GM12878 (cell line): ENCODE data around the gene LHX6. TPM values are rescaled to one million over a fixed set of nuclear protein-coding genes. Genes with fewer than 3 reads are reported as not detected.

Experiments used
- ATAC-seq: fragments of 200-7000 bp; cut with Tn5 transposase; 3 replicates; pipeline ENCODE4 v1.9.1; 2020; ENCODE audit warnings: mild to moderate bottlenecking, moderate library complexity
- BruUV-seq: library from RNA; stranded (reverse); fragments of 400-500 nt; replicated peaks from 2 replicates; lab custom pipeline; 2021; lab: Mats Ljungman, UMichigan
- CTCF ChIA-PET: fragments of 300-600 bp; sonication (Branson Sonifier 250); formaldehyde crosslinking; extraction: SDS; loops from one replicate; lab custom pipeline; 2021; ENCODE audit warnings: inconsistent platforms; lab: Yijun Ruan, JAX
- POLR2A ChIA-PET: fragments of 350-600 bp; formaldehyde crosslinking; extraction: SDS; loops from one replicate; lab custom pipeline; 2021; ENCODE audit warnings: inconsistent platforms; lab: Charles Lee
- RAD21 ChIA-PET: fragments of 300-600 bp; sonication (Branson Sonifier 250); formaldehyde crosslinking; loops from one replicate; lab custom pipeline; 2023; ENCODE audit warnings: antibody characterized with exemption; ENCODE audit not compliant: unreplicated experiment; lab: Charles Lee
- SMC1A ChIA-PET: fragments of 300-600 bp; sonication (Branson Sonifier 250); formaldehyde crosslinking; loops from one replicate; lab custom pipeline; 2023; ENCODE audit not compliant: unreplicated experiment, uncharacterized antibody; lab: Charles Lee
- DNase-seq: peaks from one replicate; pipeline ENCODE4 v3.0.0-alpha.2; 2011; ENCODE audit warnings: low read depth, low spot score
- FAIRE-seq: peaks from 3 replicates; lab custom pipeline; 2011; peaks lifted over from hg19 to GRCh38; lab: Jason Lieb, UNC
- H2AFZ ChIP-seq: 2 replicates; pipeline ENCODE4 v1.6.0; 2011; ENCODE audit warnings: low read depth, low read length, control low read depth; ENCODE audit not compliant: control insufficient read depth
- H3K27ac ChIP-seq: 2 replicates; pipeline ENCODE4 v1.5.1; 2011; ENCODE audit warnings: control low read depth; ENCODE audit not compliant: control insufficient read depth, insufficient read depth
- H3K27me3 ChIP-seq, 2 experiments: replicated peaks in 1 of 2; 2 replicates each; pipeline versions ENCODE4 v1.6.0 to v1.6.1; 2011; ENCODE audit warnings: low read length in 1 of 2; ENCODE audit not compliant: control insufficient read depth in 2 of 2, insufficient read depth in 2 of 2
- H3K36me3 ChIP-seq, 2 experiments: 2 replicates each; pipeline ENCODE4 v1.5.1; 2011; ENCODE audit warnings: low read length in 1 of 2; ENCODE audit not compliant: control insufficient read depth in 2 of 2, insufficient read depth in 2 of 2
- H3K4me1 ChIP-seq: 2 replicates; pipeline ENCODE4 v1.6.1; 2011; ENCODE audit warnings: mild to moderate bottlenecking, low read length, moderate library complexity, mixed read lengths; ENCODE audit not compliant: control insufficient read depth, insufficient read depth
- H3K4me2 ChIP-seq: 2 replicates; pipeline ENCODE4 v1.6.0; 2011; ENCODE audit warnings: control low read depth; ENCODE audit not compliant: control insufficient read depth, insufficient read depth
- H3K4me3 ChIP-seq: fragments of 200-600 bp; sonication (generic); 2 replicates; pipeline ENCODE4 v1.5.1; 2016
- H3K79me2 ChIP-seq: 2 replicates; pipeline ENCODE4 v1.6.0; 2011; ENCODE audit warnings: low read length; ENCODE audit not compliant: control insufficient read depth, insufficient read depth
- H3K9ac ChIP-seq: 2 replicates; pipeline ENCODE4 v1.8.0; 2011; ENCODE audit warnings: low read length, control low read depth, mixed read lengths; ENCODE audit not compliant: control insufficient read depth, insufficient read depth
- H3K9me3 ChIP-seq: replicated peaks from 3 replicates; pipeline ENCODE4 v1.5.1; 2011; ENCODE audit warnings: mild to moderate bottlenecking, low read length; ENCODE audit not compliant: control insufficient read depth, insufficient read depth
- H4K20me1 ChIP-seq: 2 replicates; pipeline ENCODE4 v1.6.0; 2011; ENCODE audit not compliant: control insufficient read depth, insufficient read depth
- BHLHE40 ChIP-seq, 2 experiments: fragments of 450-650 bp in 1 of 2; IDR thresholded peaks; 2 replicates each; pipeline ENCODE4 v1.6.1; 2011 to 2017; ENCODE audit warnings: low read depth in 2 of 2, borderline replicate concordance in 1 of 2, improper control_type of control experiment in 1 of 2, low read length in 1 of 2, mild to moderate bottlenecking in 1 of 2
- BMI1 ChIP-seq: fragments of 450-650 bp; IDR thresholded peaks from 2 replicates; pipeline ENCODE4 v1.6.1; 2016; ENCODE audit warnings: mild to moderate bottlenecking, moderate library complexity, borderline replicate concordance
- CBX5 ChIP-seq: sonication (generic); IDR thresholded peaks from 2 replicates; pipeline ENCODE4 v1.6.1; 2016; ENCODE audit warnings: low read depth, moderate library complexity, mild to moderate bottlenecking, inconsistent platforms
- DPF2 ChIP-seq: fragments of 450-650 bp; IDR thresholded peaks from 2 replicates; pipeline ENCODE4 v1.6.1; 2017; ENCODE audit warnings: mild to moderate bottlenecking
- EP300 ChIP-seq, 2 experiments: fragments of 150-350 bp in 1 of 2; IDR thresholded peaks; 2 replicates each; pipeline ENCODE4 v1.6.1; 2011 to 2012; ENCODE audit warnings: low read depth in 2 of 2, low read length in 2 of 2, borderline replicate concordance in 1 of 2, improper control_type of control experiment in 1 of 2, inconsistent platforms in 1 of 2; ENCODE audit not compliant: control insufficient read depth in 1 of 2
- HDAC2 ChIP-seq: fragments of 200-600 bp; sonication (generic); IDR thresholded peaks from 2 replicates; pipeline ENCODE4 v1.6.1; 2017
- IRF4 ChIP-seq: IDR thresholded peaks from 2 replicates; pipeline ENCODE4 v1.6.1; 2011; ENCODE audit warnings: low read depth, low read length
- MEF2A ChIP-seq: IDR thresholded peaks from 2 replicates; pipeline ENCODE4 v1.6.1; 2011; ENCODE audit warnings: low read depth, mild to moderate bottlenecking, low read length, moderate library complexity; ENCODE audit not compliant: insufficient read depth
- NFYB ChIP-seq: IDR thresholded peaks from 2 replicates; pipeline ENCODE4 v1.6.1; 2011; ENCODE audit warnings: low read depth, mild to moderate bottlenecking, low read length, improper control_type of control experiment, moderate library complexity; ENCODE audit not compliant: insufficient read depth
- TCF12 ChIP-seq: IDR thresholded peaks from 2 replicates; pipeline ENCODE4 v1.6.1; 2011; ENCODE audit warnings: low read depth, mild to moderate bottlenecking, low read length
- USF2 ChIP-seq: IDR thresholded peaks from 2 replicates; pipeline ENCODE4 v1.6.1; 2011; ENCODE audit warnings: low read depth, low read length, improper control_type of control experiment, borderline replicate concordance
- YBX1 ChIP-seq: fragments of 450-650 bp; IDR thresholded peaks from 2 replicates; pipeline ENCODE4 v1.6.1; 2016; ENCODE audit warnings: antibody characterized with exemption
- ZBED1 ChIP-seq: IDR thresholded peaks from 2 replicates; pipeline ENCODE4 v1.6.1; 2016; ENCODE audit warnings: borderline replicate concordance
- WGBS: methylation state at CpG from one replicate; pipeline ENCODE4 v1.1.6; 2016; ENCODE audit warnings: low lambda C conversion rate; ENCODE audit not compliant: insufficient replicate concordance, insufficient coverage; ENCODE audit errors: missing lambda C conversion rate; 5-methylcytosine and 5-hydroxymethylcytosine counted together
- in situ Hi-C: fragments of 300-500 bp; cut with MboI; formaldehyde crosslinking; loops from 9 replicates; pipeline ENCODE4 v1.14.3; 2018; ENCODE audit warnings: mixed read lengths
- intact Hi-C: fragments of 100-400 bp; cut with micrococcal nuclease; formaldehyde crosslinking; loops from one replicate; pipeline ENCODE4 v1.14.2; 2022; ENCODE audit not compliant: unreplicated experiment
- polyA plus RNA-seq, 11 experiments: library from polyadenylated mRNA; depleted of rRNA in 4 of 11; unstranded in 6 of 11; stranded (reverse) in 5 of 11; fragments of >200 nt; fragmentation: Nextera tagmentation in 4 of 11; fragmentation: Illumina TruSeq in 1 of 11; extraction: Ambion mirVana in 4 of 11; extraction: Trizol in 1 of 11; gene quantifications; 1 replicate in 1 of 11; 2 replicates in 10 of 11; pipeline versions ENCODE4 v1.2.1 to v1.2.3, GENCODE V29; 2011 to 2016; ENCODE audit warnings: inconsistent platforms in 2 of 11, missing spikeins in 2 of 11, low read depth in 1 of 11
- total RNA-seq, 4 experiments: library from RNA; depleted of rRNA in 3 of 4; stranded (reverse); fragments of >200 nt in 3 of 4; fragmentation: Illumina TruSeq in 1 of 4; extraction: Trizol in 1 of 4; gene quantifications; 2 replicates each; pipeline versions ENCODE4 v1.2.1 to v1.2.3, GENCODE V29; 2013 to 2021
- TF ChIP-seq, protein P1 (sequence below): fragments of 450-650 bp; IDR thresholded peaks from 2 replicates; pipeline ENCODE4 v1.6.1; 2018; ENCODE audit warnings: borderline replicate concordance, mild to moderate bottlenecking; ENCODE audit not compliant: partially characterized antibody
- TF ChIP-seq, protein P2 (sequence below): fragments of 450-650 bp; IDR thresholded peaks from 2 replicates; pipeline ENCODE4 v1.6.1; 2016; ENCODE audit warnings: mild to moderate bottlenecking

The LHX6 gene
- total and polyA plus RNA-seq, 10 of the 15 experiments (the other 5 are each of a cell fraction or from before 2014, with no cell fraction given), result not detected

DNA sequence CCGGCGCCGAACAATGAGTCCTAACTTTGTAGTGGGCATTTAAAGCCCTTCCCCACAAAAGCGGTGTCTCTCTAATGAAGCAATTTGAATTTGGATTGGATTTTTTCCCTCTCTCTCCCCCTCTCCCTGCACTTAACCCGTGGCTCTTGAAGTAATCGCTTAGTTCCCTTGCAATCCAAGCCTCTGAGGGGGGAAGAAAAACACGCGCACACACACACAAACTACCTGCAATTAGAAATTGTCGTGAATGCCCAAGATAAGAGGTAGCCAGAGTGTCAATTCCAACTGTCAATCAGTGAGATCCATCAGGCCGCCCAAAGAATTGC lies 1.2 kb downstream of the LHX6 start:
- RAD21 ChIA-PET, result no interaction called here
- BruUV-seq, result no TSS peak
- TF ChIP-seq BMI1 (no peak), USF2 (no peak), ZBED1 (no peak), NFYB (no peak), MEF2A (no peak), BHLHE40 (IDR thresholded peaks at IDR 0.05; ENCODE audit: borderline replicate concordance in 1 of 2, low read depth in 2 of 2, low read length in 1 of 2) (no peak), EP300 (IDR thresholded peaks at IDR 0.05; ENCODE audit: borderline replicate concordance in 1 of 2, control insufficient read depth in 1 of 2, low read depth in 2 of 2, low read length in 2 of 2) (no peak), HDAC2 (no peak), YBX1 (no peak), TCF12 (no peak), IRF4 (no peak), CBX5 (no peak), DPF2 (no peak)
- TF ChIP-seq, protein P1, sequence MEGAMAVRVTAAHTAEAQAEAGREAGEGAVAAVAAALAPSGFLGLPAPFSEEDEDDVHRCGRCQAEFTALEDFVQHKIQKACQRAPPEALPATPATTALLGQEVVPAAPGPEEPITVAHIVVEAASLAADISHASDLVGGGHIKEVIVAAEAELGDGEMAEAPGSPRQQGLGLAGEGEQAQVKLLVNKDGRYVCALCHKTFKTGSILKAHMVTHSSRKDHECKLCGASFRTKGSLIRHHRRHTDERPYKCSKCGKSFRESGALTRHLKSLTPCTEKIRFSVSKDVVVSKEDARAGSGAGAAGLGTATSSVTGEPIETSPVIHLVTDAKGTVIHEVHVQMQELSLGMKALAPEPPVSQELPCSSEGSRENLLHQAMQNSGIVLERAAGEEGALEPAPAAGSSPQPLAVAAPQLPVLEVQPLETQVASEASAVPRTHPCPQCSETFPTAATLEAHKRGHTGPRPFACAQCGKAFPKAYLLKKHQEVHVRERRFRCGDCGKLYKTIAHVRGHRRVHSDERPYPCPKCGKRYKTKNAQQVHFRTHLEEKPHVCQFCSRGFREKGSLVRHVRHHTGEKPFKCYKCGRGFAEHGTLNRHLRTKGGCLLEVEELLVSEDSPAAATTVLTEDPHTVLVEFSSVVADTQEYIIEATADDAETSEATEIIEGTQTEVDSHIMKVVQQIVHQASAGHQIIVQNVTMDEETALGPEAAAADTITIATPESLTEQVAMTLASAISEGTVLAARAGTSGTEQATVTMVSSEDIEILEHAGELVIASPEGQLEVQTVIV, result no peak
- TF ChIP-seq, protein P2, sequence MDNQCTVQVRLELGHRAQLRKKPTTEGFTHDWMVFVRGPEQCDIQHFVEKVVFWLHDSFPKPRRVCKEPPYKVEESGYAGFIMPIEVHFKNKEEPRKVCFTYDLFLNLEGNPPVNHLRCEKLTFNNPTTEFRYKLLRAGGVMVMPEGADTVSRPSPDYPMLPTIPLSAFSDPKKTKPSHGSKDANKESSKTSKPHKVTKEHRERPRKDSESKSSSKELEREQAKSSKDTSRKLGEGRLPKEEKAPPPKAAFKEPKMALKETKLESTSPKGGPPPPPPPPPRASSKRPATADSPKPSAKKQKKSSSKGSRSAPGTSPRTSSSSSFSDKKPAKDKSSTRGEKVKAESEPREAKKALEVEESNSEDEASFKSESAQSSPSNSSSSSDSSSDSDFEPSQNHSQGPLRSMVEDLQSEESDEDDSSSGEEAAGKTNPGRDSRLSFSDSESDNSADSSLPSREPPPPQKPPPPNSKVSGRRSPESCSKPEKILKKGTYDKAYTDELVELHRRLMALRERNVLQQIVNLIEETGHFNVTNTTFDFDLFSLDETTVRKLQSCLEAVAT, result no peak
- TF ChIP-seq, all 136 proteins: peak for 0
- H3K27me3 ChIP-seq, result peaks cover 8 to 27% of the 10 kb centered on the region in 2 experiments
- ChIA-PET CTCF (no interaction called here), POLR2A (no interaction called here), SMC1A (no interaction called here)
- no peaks in the 10 kb centered on the region for H3K79me2 ChIP-seq
- intact Hi-C loops, result no loop called here
- H3K4me3 ChIP-seq, result no peak overlapping the region
- H3K36me3 ChIP-seq, result no peaks in the 10 kb centered on the region
- no peak overlapping the region for H3K27ac ChIP-seq
- no peak for FAIRE-seq
- H3K4me2 ChIP-seq, result no peak overlapping the region
- H2AFZ ChIP-seq, result no peak overlapping the region
- in situ Hi-C loops, result no loop called here
- no peak for DNase-seq
- no peak overlapping the region for H3K9ac ChIP-seq
- ATAC-seq, result no peak
- H3K4me1 ChIP-seq, result no peaks in the 10 kb centered on the region
- H4K20me1 ChIP-seq, result no peaks in the 10 kb centered on the region; the same call in 1 of the 2 replicates
- H3K9me3 ChIP-seq, result no peaks in the 10 kb centered on the region
- WGBS, result 24% methylated on average over 7 of the region's 10 CpGs
